ENCODE measurements around the gene ATP8B4.

ATP8B4 gene

DNA sequence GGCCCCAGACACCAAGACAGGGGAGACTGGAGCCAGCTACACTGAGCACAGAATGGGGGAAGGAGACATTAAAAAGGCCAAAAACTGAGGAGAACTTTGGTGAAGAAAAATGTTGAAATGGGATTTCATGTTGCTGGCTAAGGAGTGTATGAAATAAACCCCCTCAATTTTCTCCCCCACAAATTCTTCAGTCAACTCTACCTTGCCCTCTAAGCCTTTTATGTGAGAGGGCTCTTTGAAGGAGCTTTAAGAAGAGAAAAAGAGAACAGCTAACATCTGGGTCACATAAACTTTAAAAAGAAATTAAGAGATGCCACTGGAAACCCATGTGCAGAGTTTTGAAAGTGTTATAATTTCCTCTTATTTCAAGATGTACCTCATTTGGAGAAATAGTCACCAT lies 88.6 kb downstream of the ATP8B4 start:
- Histone ChIP-seq H3K27ac (no peak overlapping the region), H3K27me3 (ENCODE audit: insufficient read depth, low read depth) (no peaks in the 10 kb centered on the region), H4K20me1 (ENCODE audit: insufficient read depth) (no peaks in the 10 kb centered on the region), H3K4me3 (IDR thresholded peaks at IDR 0.05; ENCODE audit: insufficient read depth, low read depth, low read length) (no peak overlapping the region), H3K36me3 (ENCODE audit: insufficient read depth) (no peaks in the 10 kb centered on the region), H3K9ac (no peak overlapping the region), H3K4me2 (no peak overlapping the region), H2AFZ (ENCODE audit: low read depth) (no peak overlapping the region), H3K4me1 (ENCODE audit: low read depth, poor library complexity, severe bottlenecking) (no peaks in the 10 kb centered on the region), H3K79me2 (ENCODE audit: insufficient read depth, low read depth) (no peaks in the 10 kb centered on the region)
- TF ChIP-seq, protein P1, sequence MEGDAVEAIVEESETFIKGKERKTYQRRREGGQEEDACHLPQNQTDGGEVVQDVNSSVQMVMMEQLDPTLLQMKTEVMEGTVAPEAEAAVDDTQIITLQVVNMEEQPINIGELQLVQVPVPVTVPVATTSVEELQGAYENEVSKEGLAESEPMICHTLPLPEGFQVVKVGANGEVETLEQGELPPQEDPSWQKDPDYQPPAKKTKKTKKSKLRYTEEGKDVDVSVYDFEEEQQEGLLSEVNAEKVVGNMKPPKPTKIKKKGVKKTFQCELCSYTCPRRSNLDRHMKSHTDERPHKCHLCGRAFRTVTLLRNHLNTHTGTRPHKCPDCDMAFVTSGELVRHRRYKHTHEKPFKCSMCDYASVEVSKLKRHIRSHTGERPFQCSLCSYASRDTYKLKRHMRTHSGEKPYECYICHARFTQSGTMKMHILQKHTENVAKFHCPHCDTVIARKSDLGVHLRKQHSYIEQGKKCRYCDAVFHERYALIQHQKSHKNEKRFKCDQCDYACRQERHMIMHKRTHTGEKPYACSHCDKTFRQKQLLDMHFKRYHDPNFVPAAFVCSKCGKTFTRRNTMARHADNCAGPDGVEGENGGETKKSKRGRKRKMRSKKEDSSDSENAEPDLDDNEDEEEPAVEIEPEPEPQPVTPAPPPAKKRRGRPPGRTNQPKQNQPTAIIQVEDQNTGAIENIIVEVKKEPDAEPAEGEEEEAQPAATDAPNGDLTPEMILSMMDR (conservative IDR thresholded peaks at IDR 0.05; ENCODE audit: low read depth, low read length) = no peak

DNA sequence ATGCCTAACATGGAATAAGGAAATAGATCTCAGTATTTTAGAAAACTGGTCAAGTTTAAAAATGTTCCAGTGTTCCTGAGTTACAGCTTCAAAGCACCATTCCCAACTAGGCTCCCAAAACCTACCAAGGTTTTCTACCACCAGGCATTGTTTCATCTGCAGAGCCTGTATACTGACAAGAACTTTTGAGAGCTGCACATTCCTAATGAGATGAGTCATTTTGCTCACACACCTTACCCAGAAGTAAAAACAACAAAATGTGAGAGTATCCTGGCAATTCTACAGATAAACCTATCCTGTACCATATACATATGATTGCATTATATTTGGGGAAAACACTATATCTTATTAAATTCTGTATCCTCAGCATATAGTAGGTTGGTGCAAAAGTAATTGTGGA lies 90.7 kb downstream of the ATP8B4 start:
- no peak overlapping the region for H3K9ac ChIP-seq

DNA sequence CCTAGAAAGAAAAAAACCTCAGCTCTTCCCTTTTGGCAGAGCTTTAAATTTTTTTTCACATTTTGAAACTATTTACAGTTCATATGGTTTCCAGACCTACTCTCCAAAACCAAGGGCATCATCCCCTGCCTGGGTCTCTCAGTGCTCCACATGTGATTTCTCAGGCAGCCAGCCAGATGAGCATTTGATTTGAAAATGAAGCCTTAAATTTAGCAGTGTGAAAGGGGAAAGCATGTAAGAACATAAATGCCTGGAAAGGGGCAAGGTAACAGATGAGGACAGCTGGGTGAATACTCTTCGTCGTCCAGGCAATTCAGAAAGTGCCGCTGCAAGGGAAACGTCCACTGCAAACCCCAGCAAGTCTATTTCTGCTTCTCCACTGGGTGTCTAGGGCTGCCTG lies 94.8 kb downstream of the ATP8B4 start:
- Histone ChIP-seq H2AFZ (ENCODE audit: low read depth) (no peak overlapping the region), H3K79me2 (ENCODE audit: insufficient read depth, low read depth) (no peaks in the 10 kb centered on the region), H3K27me3 (ENCODE audit: insufficient read depth, low read depth) (no peaks in the 10 kb centered on the region), H3K36me3 (ENCODE audit: insufficient read depth) (no peaks in the 10 kb centered on the region), H3K4me1 (ENCODE audit: low read depth, poor library complexity, severe bottlenecking) (no peaks in the 10 kb centered on the region), H3K27ac (no peak overlapping the region), H4K20me1 (ENCODE audit: insufficient read depth) (no peaks in the 10 kb centered on the region), H3K4me2 (no peak overlapping the region), H3K9ac (no peak overlapping the region), H3K4me3 (IDR thresholded peaks at IDR 0.05; ENCODE audit: insufficient read depth, low read depth, low read length) (no peak overlapping the region)
- TF ChIP-seq, protein P1 (conservative IDR thresholded peaks at IDR 0.05; ENCODE audit: low read depth, low read length) = no peak

More for the DNA sequence above, 90.7 kb downstream of the ATP8B4 start:
- H3K27me3 ChIP-seq (ENCODE audit: insufficient read depth, low read depth) = no peaks in the 10 kb centered on the region
- TF ChIP-seq, protein P1 (conservative IDR thresholded peaks at IDR 0.05; ENCODE audit: low read depth, low read length) = no peak
- H2AFZ ChIP-seq (ENCODE audit: low read depth) = no peak overlapping the region
- no peak overlapping the region for H3K4me2 ChIP-seq
- no peaks in the 10 kb centered on the region for H3K4me1 ChIP-seq (ENCODE audit: low read depth, poor library complexity, severe bottlenecking)
- no peak overlapping the region for H3K27ac ChIP-seq
- no peaks in the 10 kb centered on the region for H4K20me1 ChIP-seq (ENCODE audit: insufficient read depth)
- H3K79me2 ChIP-seq (ENCODE audit: insufficient read depth, low read depth) = no peaks in the 10 kb centered on the region
- no peak overlapping the region for H3K4me3 ChIP-seq (IDR thresholded peaks at IDR 0.05; ENCODE audit: insufficient read depth, low read depth, low read length)
- H3K36me3 ChIP-seq (ENCODE audit: insufficient read depth) = no peaks in the 10 kb centered on the region

DNA sequence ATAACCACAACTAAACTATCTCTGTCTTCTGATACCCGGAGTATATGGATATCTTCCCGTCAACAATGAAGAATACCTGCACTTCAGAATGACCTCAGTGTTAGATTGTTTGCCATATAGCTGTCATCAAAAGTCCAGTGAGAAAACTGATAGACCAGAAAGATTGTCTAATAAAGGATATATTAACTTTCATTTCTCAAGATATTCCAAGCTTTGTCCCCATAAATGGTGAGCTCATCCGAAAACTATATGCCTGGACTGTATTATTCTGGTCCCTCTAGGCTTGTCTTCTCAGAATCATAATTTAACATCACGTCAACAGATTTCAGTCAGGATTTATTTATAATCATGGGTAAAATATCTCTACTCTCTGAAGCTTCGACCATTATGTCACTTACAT lies 100.5 kb downstream of the ATP8B4 start:
- Histone ChIP-seq H3K27me3 (ENCODE audit: insufficient read depth, low read depth) (no peaks in the 10 kb centered on the region), H3K4me3 (IDR thresholded peaks at IDR 0.05; ENCODE audit: insufficient read depth, low read depth, low read length) (no peak overlapping the region), H3K4me2 (no peak overlapping the region), H2AFZ (ENCODE audit: low read depth) (no peak overlapping the region), H3K79me2 (ENCODE audit: insufficient read depth, low read depth) (no peaks in the 10 kb centered on the region), H4K20me1 (ENCODE audit: insufficient read depth) (no peaks in the 10 kb centered on the region), H3K9ac (no peak overlapping the region), H3K36me3 (ENCODE audit: insufficient read depth) (no peaks in the 10 kb centered on the region), H3K4me1 (ENCODE audit: low read depth, poor library complexity, severe bottlenecking) (no peaks in the 10 kb centered on the region), H3K27ac (no peak overlapping the region)
- TF ChIP-seq, protein P1 (conservative IDR thresholded peaks at IDR 0.05; ENCODE audit: low read depth, low read length) = no peak

All from KMS-11 (cell line).